ENCODE measurements around the gene MALL.
"Not testable (repeated sequence)": the region's sequence is repeated elsewhere in the genome, so short reads cannot be mapped to it uniquely, and the experiment has no call there.

The MALL gene

GRCh38 chr2:110049769-110050168 is 65.9 kb downstream of the MALL start:
- not testable (repeated sequence) for DNase-seq

DNA sequence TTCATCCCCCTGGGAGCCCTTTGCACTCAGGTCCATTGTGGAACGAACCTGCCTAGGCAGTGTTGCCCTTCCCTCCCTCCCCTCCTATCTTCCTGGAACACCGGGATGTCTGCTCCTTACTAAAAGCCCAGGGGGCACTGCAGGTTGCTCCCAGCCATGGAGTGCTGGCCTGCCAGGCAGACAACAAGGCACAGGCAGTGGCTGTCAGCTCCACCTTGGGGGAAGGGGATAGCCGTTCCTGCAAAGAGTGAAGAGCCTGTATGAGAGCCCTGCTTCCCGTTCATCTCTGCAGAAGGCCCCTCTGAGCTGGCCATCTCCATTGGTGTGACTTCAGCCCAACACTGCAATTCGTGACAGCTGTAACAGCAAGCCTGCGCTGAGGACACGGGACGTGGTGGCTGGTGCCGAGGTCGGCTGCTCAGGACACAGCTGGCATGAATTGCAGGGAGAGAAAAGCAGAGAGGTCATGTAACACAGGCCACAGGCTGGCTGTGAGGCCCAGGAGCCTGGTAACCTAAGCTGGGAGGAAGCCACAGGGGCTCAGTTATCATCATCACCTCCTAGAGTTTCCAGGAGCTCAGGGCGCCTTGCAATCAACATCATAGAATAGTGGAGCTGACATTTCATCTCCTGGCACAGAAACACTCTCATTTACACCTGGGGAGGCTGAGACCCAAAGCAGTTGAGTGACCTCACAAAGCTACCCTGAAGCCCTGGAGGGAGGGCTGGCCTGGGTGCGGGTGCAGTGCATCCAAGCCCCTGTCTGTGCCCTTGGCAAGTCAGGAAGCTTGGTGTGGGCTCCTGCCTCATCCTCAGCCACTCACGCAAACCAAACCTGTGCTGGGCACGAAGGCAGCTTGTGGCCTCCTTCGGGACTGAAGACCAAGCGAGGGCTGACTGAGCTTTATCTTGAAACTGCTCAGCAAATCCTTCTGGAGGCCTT is 67.1 kb downstream of the MALL start:
- not testable (repeated sequence) for DNase-seq

DNA sequence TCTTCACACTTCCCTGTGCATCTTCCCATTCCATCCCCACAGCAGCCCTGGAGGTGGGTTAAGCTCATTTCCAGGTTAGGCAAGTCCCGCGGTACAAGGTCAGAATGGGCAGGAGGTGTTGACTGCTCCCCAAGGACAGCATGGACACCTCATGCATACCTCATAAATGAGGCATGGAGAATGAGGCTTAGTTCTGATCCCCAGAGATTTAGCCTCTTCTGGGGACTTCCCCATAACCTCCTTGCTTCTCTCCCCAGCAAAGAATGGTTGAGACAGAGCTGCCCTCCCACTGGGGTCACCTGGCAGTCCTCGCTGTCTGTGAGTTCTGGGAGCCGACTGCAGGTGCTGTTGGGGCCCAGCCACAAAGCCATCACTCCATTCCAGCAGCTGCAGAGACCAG is 68.4 kb downstream of the MALL start:
- not testable (repeated sequence) for DNase-seq

DNA sequence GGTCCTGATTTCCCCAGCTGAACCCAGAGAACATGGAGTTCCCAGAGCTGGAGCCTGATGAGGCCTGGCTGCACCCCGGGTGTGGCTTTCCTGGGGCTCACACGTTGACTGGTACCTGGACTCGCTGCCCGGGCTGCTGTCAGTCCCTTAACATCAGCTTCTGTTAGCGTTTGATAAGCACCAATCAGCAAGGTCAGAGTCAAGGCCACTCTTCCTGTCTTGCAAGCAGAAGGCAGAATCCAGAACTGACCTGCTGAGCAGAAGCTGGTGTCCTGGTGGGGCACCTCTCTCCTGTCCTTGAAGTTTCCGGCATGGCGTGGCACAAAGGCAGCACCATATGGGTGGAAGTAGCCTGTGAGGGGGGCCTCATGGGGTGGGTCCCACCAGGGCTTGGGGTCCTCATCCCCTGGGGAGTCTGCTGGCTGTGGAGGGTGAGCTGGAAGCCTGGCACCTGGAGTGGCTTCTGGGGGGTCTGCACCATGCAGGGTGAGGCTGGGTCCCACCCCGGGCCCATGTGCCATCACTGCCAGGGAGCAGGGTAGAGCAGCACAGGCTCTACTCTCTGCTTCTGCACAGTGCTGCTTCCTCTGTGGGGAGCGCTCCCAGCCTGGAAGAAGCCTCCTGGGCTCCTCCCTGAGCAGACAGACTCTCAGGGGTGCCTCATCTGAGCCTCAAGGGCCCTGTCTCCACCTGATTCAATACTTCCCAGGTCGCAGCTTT is 73.5 kb downstream of the MALL start:
- DNase-seq = not testable (repeated sequence)

DNA sequence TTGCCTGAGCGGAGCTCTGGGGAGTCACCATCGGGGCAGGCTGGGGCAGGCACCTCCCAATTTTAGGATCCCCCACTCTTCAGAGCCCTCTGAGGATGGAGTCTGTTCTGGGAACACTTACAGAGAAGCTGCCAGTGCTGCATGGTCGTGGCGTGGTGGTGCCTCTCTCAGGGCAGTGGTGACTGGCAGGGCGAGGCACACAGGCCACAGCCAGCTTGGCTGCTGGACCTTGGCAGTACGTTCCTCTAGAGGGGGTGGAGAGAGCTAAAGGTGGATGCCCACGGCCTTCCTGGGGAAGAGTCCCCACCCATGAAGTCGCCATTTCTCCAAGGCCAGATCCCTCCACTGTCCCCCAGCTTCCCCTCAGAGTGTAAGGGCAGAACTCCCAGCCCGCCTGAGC is 78.3 kb downstream of the MALL start:
- not testable (repeated sequence) for DNase-seq

GRCh38 chr2:110035384-110035783 is 80.2 kb downstream of the MALL start:
- not testable (repeated sequence) for DNase-seq

GRCh38 chr2:110034935-110035334 is 80.7 kb downstream of the MALL start:
- not testable (repeated sequence) for DNase-seq
